ENCODE data around the gene RAD52.

DNA sequence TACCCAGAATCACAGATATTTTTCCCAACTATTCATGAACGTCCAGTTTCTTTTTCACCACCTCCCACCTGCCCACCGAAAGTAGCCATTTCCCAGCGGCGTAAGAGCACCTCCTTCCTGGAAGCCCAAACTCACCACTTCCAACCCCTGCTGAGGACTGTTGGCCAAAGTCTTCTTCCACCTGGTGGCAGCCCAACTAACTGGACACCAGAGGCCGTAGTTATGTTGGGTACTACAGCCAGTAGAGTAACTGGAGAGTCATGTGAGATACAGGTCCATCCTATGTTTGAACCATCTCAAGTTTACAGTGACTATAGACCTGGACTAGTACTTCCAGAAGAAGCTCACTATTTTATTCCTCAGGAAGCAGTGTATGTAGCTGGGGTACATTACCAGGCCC, 81.6 kb downstream of the RAD52 start:
- TF ChIP-seq POLR2A (IDR thresholded peaks at IDR 0.05; ENCODE audit: low read length) (no peak), GATA1 (IDR thresholded peaks at IDR 0.05; ENCODE audit: low read depth, low read length) (no peak)
